Inflammatory macrophage (primary cell): ENCODE data around the gene KRT27.
"Not testable (repeated sequence)": the region's sequence is repeated elsewhere in the genome, so short reads cannot be mapped to it uniquely, and the experiment has no call there.

ENCODE experiments used
- DNase-seq, 2 donors: peaks; one replicate each; pipeline ENCODE4 v3.0.0-alpha.2; 2020 to 2022

The KRT27 gene

GRCh38 chr17:40753804-40754203, 28.5 kb downstream of the KRT27 start:
- no peak for DNase-seq

- DNase-seq = no peak
These were observed 31.3 kb downstream of the KRT27 start for GRCh38 chr17:40751065-40751464.

- no peak for DNase-seq
These were observed 32.0 kb downstream of the KRT27 start for GRCh38 chr17:40750391-40750790.

- not testable (repeated sequence) for DNase-seq
These were observed 33.7 kb downstream of the KRT27 start for GRCh38 chr17:40748666-40749065.

- DNase-seq = no peak
These were observed 43.8 kb downstream of the KRT27 start for GRCh38 chr17:40738553-40738952.

- no peak for DNase-seq
These were observed 47.3 kb downstream of the KRT27 start for GRCh38 chr17:40735016-40735415.

- DNase-seq = no peak
These were observed 48.3 kb downstream of the KRT27 start for GRCh38 chr17:40734018-40734417.

- no peak for DNase-seq
These were observed 51.4 kb downstream of the KRT27 start for GRCh38 chr17:40730970-40731369.

- no peak for DNase-seq
These were observed 54.7 kb downstream of the KRT27 start for GRCh38 chr17:40727447-40728231.

- no peak for DNase-seq
These were observed 55.4 kb downstream of the KRT27 start for GRCh38 chr17:40726919-40727318.
